OCI-LY7 (cell line): Measurements from ENCODE around the gene EEF2K.

Experiments
- CTCF ChIP-seq: fragments of 200-600 bp; sonication (generic); conservative IDR thresholded peaks from 2 replicates; pipeline ENCODE4 v1.5.1; 2014; ENCODE audit warnings: mild to moderate bottlenecking, antibody characterized with exemption, low read length, moderate library complexity, mixed read lengths
- EZH2phosphoT487 ChIP-seq: fragments of 200-600 bp; sonication (generic); IDR thresholded peaks from 2 replicates; pipeline ENCODE4 v1.6.1; 2018; ENCODE audit warnings: low read depth, borderline replicate concordance, mild to moderate bottlenecking, mixed run types, antibody characterized with exemption, low read length, moderate library complexity, mixed read lengths

GRCh38 chr16:22190776-22191531, 15.1 kb upstream of the EEF2K start:
- TF ChIP-seq CTCF (no peak), EZH2phosphoT487 (no peak)
